ENCODE results near the gene INSYN1. TPM values are rescaled to one million over a fixed set of nuclear protein-coding genes. Genes with fewer than 3 reads are reported as not detected.
A peak's percentile ranks its signal among the peaks of the same experiment; 100 is the strongest.

INSYN1 gene
- total and polyA plus RNA-seq, 8 donors, result 0.14 to 39.7 (median 7.5) TPM

- TF ChIP-seq POLR2AphosphoS5 (IDR thresholded peaks at IDR 0.05) (peak in 1 of 3 donors; percentile 12), EP300 (IDR thresholded peaks at IDR 0.05) (no peak), POLR2A (IDR thresholded peaks at IDR 0.05) (no peak)
- TF ChIP-seq, protein P1, sequence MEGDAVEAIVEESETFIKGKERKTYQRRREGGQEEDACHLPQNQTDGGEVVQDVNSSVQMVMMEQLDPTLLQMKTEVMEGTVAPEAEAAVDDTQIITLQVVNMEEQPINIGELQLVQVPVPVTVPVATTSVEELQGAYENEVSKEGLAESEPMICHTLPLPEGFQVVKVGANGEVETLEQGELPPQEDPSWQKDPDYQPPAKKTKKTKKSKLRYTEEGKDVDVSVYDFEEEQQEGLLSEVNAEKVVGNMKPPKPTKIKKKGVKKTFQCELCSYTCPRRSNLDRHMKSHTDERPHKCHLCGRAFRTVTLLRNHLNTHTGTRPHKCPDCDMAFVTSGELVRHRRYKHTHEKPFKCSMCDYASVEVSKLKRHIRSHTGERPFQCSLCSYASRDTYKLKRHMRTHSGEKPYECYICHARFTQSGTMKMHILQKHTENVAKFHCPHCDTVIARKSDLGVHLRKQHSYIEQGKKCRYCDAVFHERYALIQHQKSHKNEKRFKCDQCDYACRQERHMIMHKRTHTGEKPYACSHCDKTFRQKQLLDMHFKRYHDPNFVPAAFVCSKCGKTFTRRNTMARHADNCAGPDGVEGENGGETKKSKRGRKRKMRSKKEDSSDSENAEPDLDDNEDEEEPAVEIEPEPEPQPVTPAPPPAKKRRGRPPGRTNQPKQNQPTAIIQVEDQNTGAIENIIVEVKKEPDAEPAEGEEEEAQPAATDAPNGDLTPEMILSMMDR (IDR thresholded peaks at IDR 0.05), result peak in 5 of 7 experiments; percentile 73 to 91 (median 90)
- no peak overlapping the region for H3K4me3 ChIP-seq
- intact Hi-C loops (cut with DNase I; ENCODE audit: low total_unique reads), result loop anchor here (10.0 kb wide), 1 partner anchor 65 kb away; the partner anchor contains the start of gene NPTN
- no peak overlapping the region for H3K27ac ChIP-seq
- no peaks in the 10 kb centered on the region for H3K9me3 ChIP-seq
- H3K4me1 ChIP-seq, result peaks cover 15 to 29% (median 21%) of the 10 kb centered on the region in 4 donors
- WGBS, 5 donors, result 30 to 34% (median 32%) methylated on average over 12 to 13 of the region's 13 CpGs
- H3K27me3 ChIP-seq, result no peaks in the 10 kb centered on the region
- H3K36me3 ChIP-seq, result peaks cover 6 to 55% (median 50%) of the 10 kb centered on the region in 4 donors
- peak; percentile 85 to 95 for DNase-seq
Observed at GRCh38 chr15:73700041-73700842, 52.9 kb downstream of the INSYN1 start.

DNA sequence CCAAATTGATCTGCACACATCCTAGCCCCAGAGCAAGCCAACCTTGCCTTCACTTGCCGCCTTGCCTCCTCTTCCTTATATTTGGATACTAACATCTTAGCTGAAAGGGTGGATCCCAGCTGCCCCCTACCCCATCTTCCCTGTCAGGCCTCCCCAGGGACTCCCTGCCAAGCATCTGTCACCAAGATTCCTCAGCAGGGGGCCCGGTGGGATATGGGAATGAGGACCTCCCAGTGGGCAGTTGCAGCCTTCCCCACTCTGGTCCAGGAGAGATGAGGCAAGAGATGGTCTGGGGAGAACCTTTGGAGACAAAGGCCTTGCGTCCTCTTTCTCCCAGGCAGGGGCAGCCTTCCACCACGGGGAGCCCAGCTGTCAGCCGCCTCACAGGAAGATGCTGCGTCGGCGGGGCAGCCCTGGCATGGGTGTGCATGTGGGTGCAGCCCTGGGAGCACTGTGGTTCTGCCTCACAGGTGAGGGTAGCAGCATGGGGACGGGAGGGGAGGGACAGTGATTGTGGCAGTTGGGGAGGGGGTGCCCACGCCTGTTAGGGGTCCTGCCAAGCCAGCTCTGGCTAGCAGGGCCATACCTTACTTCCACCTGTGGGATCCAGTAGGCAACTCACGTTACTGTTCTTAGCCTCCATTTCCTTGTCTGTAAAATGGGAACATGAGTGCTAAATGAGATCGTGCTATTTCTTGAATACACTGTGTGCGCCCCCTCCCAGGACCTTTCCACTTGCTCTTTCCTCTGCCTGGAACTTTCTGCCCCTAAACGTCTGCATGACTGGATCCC lies 53.7 kb downstream of the INSYN1 start:
- intact Hi-C loops (cut with DNase I; ENCODE audit: low total_unique reads), result loop anchor here (10.0 kb wide), 1 partner anchor 65 kb away; the partner anchor contains the start of gene NPTN
- no peak overlapping the region for H3K27ac ChIP-seq
- H3K4me1 ChIP-seq, result peaks cover 15 to 37% (median 27%) of the 10 kb centered on the region in 4 donors
- H3K9me3 ChIP-seq, result no peaks in the 10 kb centered on the region
- TF ChIP-seq POLR2AphosphoS5 (IDR thresholded peaks at IDR 0.05), result no peak
- no peak for TF ChIP-seq EP300 (IDR thresholded peaks at IDR 0.05)
- TF ChIP-seq POLR2A (IDR thresholded peaks at IDR 0.05), result no peak
- DNase-seq, result no peak
- H3K4me3 ChIP-seq, result no peak overlapping the region
- H3K27me3 ChIP-seq, result no peaks in the 10 kb centered on the region
- H3K36me3 ChIP-seq, result peaks cover 4 to 49% (median 44%) of the 10 kb centered on the region in 4 donors
- 79 to 86% (median 83%) methylated on average over 8 to 14 of the region's 14 CpGs for WGBS, 5 donors

DNA sequence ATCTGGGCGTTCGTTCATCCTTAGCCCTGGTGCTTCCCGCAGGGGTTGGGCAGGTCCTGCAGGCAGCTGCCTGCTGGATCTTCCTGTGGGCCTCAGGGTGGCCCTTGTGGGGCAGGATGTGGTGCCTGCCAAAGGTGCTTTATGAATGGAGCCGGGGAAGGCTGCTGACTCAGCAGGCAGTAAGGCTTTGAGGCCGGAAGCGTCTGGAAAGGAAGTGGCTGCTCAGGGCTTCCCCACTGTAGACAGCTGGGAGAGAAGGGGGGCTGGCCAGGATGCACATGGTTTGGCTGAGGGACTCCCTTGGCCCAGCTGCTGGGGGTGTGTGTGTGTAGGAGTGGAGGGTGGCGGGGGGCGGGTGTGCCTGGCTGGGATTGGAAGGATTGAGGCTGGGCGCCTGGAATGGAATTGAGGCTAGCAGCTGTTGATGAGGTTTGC lies 56.1 kb downstream of the INSYN1 start:
- TF ChIP-seq EP300 (IDR thresholded peaks at IDR 0.05) (no peak), POLR2A (IDR thresholded peaks at IDR 0.05) (no peak), POLR2AphosphoS5 (IDR thresholded peaks at IDR 0.05) (peak; percentile 39 to 80 (median 54))
- TF ChIP-seq, protein P1 (IDR thresholded peaks at IDR 0.05), result no peak
- peak; percentile 78 to 95 for DNase-seq
- no peaks in the 10 kb centered on the region for H3K9me3 ChIP-seq
- H3K27me3 ChIP-seq, result no peaks in the 10 kb centered on the region
- 9 to 18% (median 17%) methylated on average over 9 of the region's 9 CpGs for WGBS, 5 donors
- peaks cover 0 to 25% (median 20%) of the 10 kb centered on the region in 4 donors for H3K36me3 ChIP-seq
- peaks cover 15 to 48% (median 34%) of the 10 kb centered on the region in 4 donors for H3K4me1 ChIP-seq
- peak overlapping the region; percentile 18 to 50 (median 21) for H3K27ac ChIP-seq
- H3K4me3 ChIP-seq, result no peak overlapping the region
- intact Hi-C loops (cut with DNase I; ENCODE audit: low total_unique reads), result no loop called here

- WGBS, 5 donors, result 36 to 75% (median 60%) methylated on average over 1 of the region's 1 CpG
- DNase-seq, result no peak
- intact Hi-C loops (cut with DNase I; ENCODE audit: low total_unique reads), result no loop called here
- TF ChIP-seq EP300 (IDR thresholded peaks at IDR 0.05) (no peak), POLR2AphosphoS5 (IDR thresholded peaks at IDR 0.05) (no peak), POLR2A (IDR thresholded peaks at IDR 0.05) (no peak)
- TF ChIP-seq, protein P1 (IDR thresholded peaks at IDR 0.05), result no peak
- no peak overlapping the region for H3K4me3 ChIP-seq
- peaks cover 0 to 21% (median 16%) of the 10 kb centered on the region in 4 donors for H3K36me3 ChIP-seq
- H3K4me1 ChIP-seq, result peaks cover 15 to 52% (median 35%) of the 10 kb centered on the region in 4 donors
- H3K27ac ChIP-seq, result peak overlapping the region in 4 of 5 donors; percentile 18 to 50 (median 34)
- H3K9me3 ChIP-seq, result no peaks in the 10 kb centered on the region
- H3K27me3 ChIP-seq, result no peaks in the 10 kb centered on the region
Observed at GRCh38 chr15:73696641-73697001, 56.5 kb downstream of the INSYN1 start.

All from stomach (tissue), 9 donors.